NCI-H187 treated with DMSO at 0.1 percent for 48 hours (cell line): ENCODE results near the gene EXOC7.
A peak's percentile ranks its signal among the peaks of the same experiment; 100 is the strongest.
"Not testable (repeated sequence)": the region's sequence is repeated elsewhere in the genome, so short reads cannot be mapped to it uniquely, and the experiment has no call there.

ENCODE experiments used
- DNase-seq: peaks from one replicate; lab custom pipeline; 2025; lab: John Stamatoyannopoulos, UW

The EXOC7 gene

GRCh38 chr17:76088041-76088867 lies 15.3 kb downstream of the EXOC7 start:
- DNase-seq: no peak

GRCh38 chr17:76087531-76087930 lies 16.1 kb downstream of the EXOC7 start:
- DNase-seq: no peak

GRCh38 chr17:76086384-76086783 lies 17.2 kb downstream of the EXOC7 start:
- DNase-seq: no peak

GRCh38 chr17:76085731-76086366 lies 17.7 kb downstream of the EXOC7 start:
- DNase-seq: no peak

GRCh38 chr17:76085066-76085730 lies 18.4 kb downstream of the EXOC7 start:
- no peak for DNase-seq

- no peak for DNase-seq
These were observed 19.9 kb downstream of the EXOC7 start for GRCh38 chr17:76083536-76084182.

GRCh38 chr17:76082326-76083251 lies 21.0 kb downstream of the EXOC7 start:
- DNase-seq: no peak

- DNase-seq: no peak
These were observed 22.0 kb downstream of the EXOC7 start for GRCh38 chr17:76081295-76082210.

- no peak for DNase-seq
These were observed 22.8 kb downstream of the EXOC7 start for GRCh38 chr17:76080768-76081287.

- DNase-seq: no peak
These were observed 23.4 kb downstream of the EXOC7 start for GRCh38 chr17:76079956-76080767.

- no peak for DNase-seq
These were observed 24.0 kb downstream of the EXOC7 start for GRCh38 chr17:76079535-76079955.

- peak; percentile 66 for DNase-seq
These were observed 24.6 kb downstream of the EXOC7 start, which contains the start of gene ZACN for GRCh38 chr17:76078860-76079534. Gene ZACN (plus strand): TSS chr17:76079182. CDS start chr17:76079265, 83 bp downstream.

GRCh38 chr17:76078370-76078769 lies 25.2 kb downstream of the EXOC7 start:
- not testable (repeated sequence) for DNase-seq

- no peak for DNase-seq
These were observed 25.9 kb downstream of the EXOC7 start for GRCh38 chr17:76077584-76078110.

- no peak for DNase-seq
These were observed 26.6 kb downstream of the EXOC7 start for GRCh38 chr17:76076765-76077583.

- DNase-seq: no peak
These were observed 27.3 kb downstream of the EXOC7 start for GRCh38 chr17:76076146-76076764.
